Mesothelial cell of epicardium (in vitro differentiated cells): ENCODE measurements around the gene CLTRN. TPM values are rescaled to one million over a fixed set of nuclear protein-coding genes. Genes with fewer than 3 reads are reported as not detected.
A peak's percentile ranks its signal among the peaks of the same experiment; 100 is the strongest.

Experiments used
- DNase-seq, 2 experiments: peaks; one replicate each; pipeline ENCODE4 v3.0.0; 2021; ENCODE audit warnings: low spot score in 2 of 2; ENCODE audit not compliant: unreplicated experiment in 2 of 2
- H3K27ac Mint-ChIP-seq: 2 replicates; pipeline ENCODE4 v1.8.0; 2021; ENCODE audit warnings: mixed read lengths
- H3K27me3 Mint-ChIP-seq: 2 replicates; pipeline ENCODE4 v1.8.0; 2021; ENCODE audit warnings: low read depth, mixed read lengths
- H3K36me3 Mint-ChIP-seq: 2 replicates; pipeline ENCODE4 v1.8.0; 2021; ENCODE audit warnings: mixed read lengths
- H3K4me1 Mint-ChIP-seq: 2 replicates; pipeline ENCODE4 v1.8.0; 2021; ENCODE audit warnings: mixed read lengths
- H3K4me3 Mint-ChIP-seq: 2 replicates; pipeline ENCODE4 v1.8.0; 2021; ENCODE audit warnings: mild to moderate bottlenecking, moderate library complexity, mixed read lengths
- H3K9me3 Mint-ChIP-seq: 2 replicates; pipeline ENCODE4 v1.8.0; 2021; ENCODE audit warnings: mixed read lengths
- CTCF ChIP-seq: fragments of 200-600 bp; sonication (generic); IDR thresholded peaks from one replicate; pipeline ENCODE4 v1.5.0; 2021; ENCODE audit warnings: antibody characterized with exemption; ENCODE audit not compliant: unreplicated experiment
- total RNA-seq: library from RNA; stranded (reverse); gene quantifications from 3 replicates; pipeline ENCODE4 v1.2.1, GENCODE V29; 2021

CLTRN gene
- total RNA-seq, 1 donor from 2014 or later: 1.4 TPM

GRCh38 chrX:15645266-15645665 is 19.3 kb downstream of the CLTRN start:
- Mint-ChIP-seq H3K27ac (no peak overlapping the region), H3K27me3 (no peaks in the 10 kb centered on the region), H3K4me1 (peaks cover 8% of the 10 kb centered on the region), H3K36me3 (no peaks in the 10 kb centered on the region), H3K9me3 (no peaks in the 10 kb centered on the region), H3K4me3 (no peak overlapping the region)
- TF ChIP-seq CTCF: no peak
- DNase-seq: no peak

- Mint-ChIP-seq H3K36me3 (no peaks in the 10 kb centered on the region), H3K4me3 (no peak overlapping the region), H3K27ac (no peak overlapping the region), H3K9me3 (no peaks in the 10 kb centered on the region), H3K27me3 (no peaks in the 10 kb centered on the region), H3K4me1 (peaks cover 8% of the 10 kb centered on the region)
- no peak for TF ChIP-seq CTCF
- DNase-seq: no peak
These were observed 20.1 kb downstream of the CLTRN start for GRCh38 chrX:15644560-15644872.

GRCh38 chrX:15643786-15644559 is 20.6 kb downstream of the CLTRN start:
- H3K27me3 Mint-ChIP-seq: no peaks in the 10 kb centered on the region
- no peak overlapping the region for H3K27ac Mint-ChIP-seq
- no peak for TF ChIP-seq CTCF
- no peak for DNase-seq
- H3K4me1 Mint-ChIP-seq: peaks cover 8% of the 10 kb centered on the region
- H3K9me3 Mint-ChIP-seq: no peaks in the 10 kb centered on the region
- H3K36me3 Mint-ChIP-seq: no peaks in the 10 kb centered on the region
- H3K4me3 Mint-ChIP-seq: no peak overlapping the region

- DNase-seq: no peak
- Mint-ChIP-seq H3K4me3 (no peak overlapping the region), H3K36me3 (no peaks in the 10 kb centered on the region), H3K27ac (peak overlapping the region; percentile 35), H3K4me1 (peaks cover 8% of the 10 kb centered on the region), H3K9me3 (peaks cover 11% of the 10 kb centered on the region), H3K27me3 (no peaks in the 10 kb centered on the region)
- TF ChIP-seq CTCF: no peak
These were observed 33.0 kb downstream of the CLTRN start for GRCh38 chrX:15631637-15632036.

GRCh38 chrX:15623054-15623453 is 41.6 kb downstream of the CLTRN start:
- no peak for TF ChIP-seq CTCF
- Mint-ChIP-seq H3K27me3 (no peaks in the 10 kb centered on the region), H3K36me3 (no peaks in the 10 kb centered on the region), H3K27ac (no peak overlapping the region), H3K4me1 (peaks cover 3% of the 10 kb centered on the region), H3K4me3 (no peak overlapping the region), H3K9me3 (peaks cover 7% of the 10 kb centered on the region)
- DNase-seq: no peak
